Measurements from ENCODE around the gene GOLM1. TPM values are rescaled to one million over a fixed set of nuclear protein-coding genes. Genes with fewer than 3 reads are reported as not detected.

GOLM1 gene
- total and polyA plus RNA-seq, 9 of the 15 experiments (the other 6 are each of a cell fraction or from before 2014, with no cell fraction given): 0.09 to 0.96 (median 0.40) TPM; not detected in 4

DNA sequence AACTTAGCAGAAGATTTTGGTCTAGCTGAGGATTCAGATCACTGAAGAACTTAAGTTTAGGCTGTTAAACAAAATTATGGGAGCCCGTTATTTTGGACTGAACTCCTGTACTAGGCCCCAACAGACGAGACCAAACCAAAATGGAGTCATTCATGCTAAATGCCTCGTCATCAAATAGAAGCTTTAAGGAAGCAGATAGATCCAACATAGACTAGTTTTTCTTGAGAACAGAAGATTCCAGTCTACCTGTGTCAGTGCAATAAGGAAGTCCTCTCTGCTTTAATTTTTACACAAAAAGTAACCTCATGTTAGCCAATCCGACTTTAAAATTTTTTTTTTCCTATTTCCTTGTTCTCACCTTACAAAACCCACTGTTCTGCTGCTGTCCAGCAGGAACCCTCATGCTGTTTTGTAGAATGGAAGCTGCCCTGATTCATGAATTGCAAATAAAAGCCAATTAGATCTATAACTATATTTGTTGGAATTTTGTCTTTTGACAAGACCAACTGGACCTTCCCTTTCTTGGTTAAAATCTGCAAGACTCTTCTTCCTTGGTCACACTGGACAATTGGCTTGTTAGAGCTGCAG, 29.0 kb upstream of the GOLM1 start (continued):
- TF ChIP-seq, protein P1, sequence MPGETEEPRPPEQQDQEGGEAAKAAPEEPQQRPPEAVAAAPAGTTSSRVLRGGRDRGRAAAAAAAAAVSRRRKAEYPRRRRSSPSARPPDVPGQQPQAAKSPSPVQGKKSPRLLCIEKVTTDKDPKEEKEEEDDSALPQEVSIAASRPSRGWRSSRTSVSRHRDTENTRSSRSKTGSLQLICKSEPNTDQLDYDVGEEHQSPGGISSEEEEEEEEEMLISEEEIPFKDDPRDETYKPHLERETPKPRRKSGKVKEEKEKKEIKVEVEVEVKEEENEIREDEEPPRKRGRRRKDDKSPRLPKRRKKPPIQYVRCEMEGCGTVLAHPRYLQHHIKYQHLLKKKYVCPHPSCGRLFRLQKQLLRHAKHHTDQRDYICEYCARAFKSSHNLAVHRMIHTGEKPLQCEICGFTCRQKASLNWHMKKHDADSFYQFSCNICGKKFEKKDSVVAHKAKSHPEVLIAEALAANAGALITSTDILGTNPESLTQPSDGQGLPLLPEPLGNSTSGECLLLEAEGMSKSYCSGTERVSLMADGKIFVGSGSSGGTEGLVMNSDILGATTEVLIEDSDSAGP (CRISPR knock-in tag; IDR thresholded peaks at IDR 0.05): no peak
- TF ChIP-seq CREBBP (IDR thresholded peaks at IDR 0.05; ENCODE audit: low read depth, low read length) (no peak), CBX5 (IDR thresholded peaks at IDR 0.05; ENCODE audit: borderline replicate concordance, low read depth) (no peak), SMAD4 (CRISPR knock-in tag; conservative IDR thresholded peaks at IDR 0.05) (no peak), NR2C2 (CRISPR knock-in tag; IDR thresholded peaks at IDR 0.05) (no peak), NR2C2 (tag; IDR thresholded peaks at IDR 0.05) (no peak), MAFG (tag; conservative IDR thresholded peaks at IDR 0.05) (0 out of 2 replicates have a peak, but pooled peaks have one; percentile 6)
- TF ChIP-seq, protein P2, sequence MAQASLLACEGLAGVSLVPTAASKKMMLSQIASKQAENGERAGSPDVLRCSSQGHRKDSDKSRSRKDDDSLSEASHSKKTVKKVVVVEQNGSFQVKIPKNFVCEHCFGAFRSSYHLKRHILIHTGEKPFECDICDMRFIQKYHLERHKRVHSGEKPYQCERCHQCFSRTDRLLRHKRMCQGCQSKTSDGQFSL (CRISPR knock-in tag; IDR thresholded peaks at IDR 0.05): no peak
- TF ChIP-seq, protein P2 (tag; IDR thresholded peaks at IDR 0.05): peak in 1 of 2 experiments; percentile 63; a peak in 1 of 4 replicates

Data from K562 (cell line).